ENCODE measurements around the gene LOC128125822.

LOC128125822 gene

GRCh38 chr6:63533026-63533425 is 39.3 kb upstream of the LOC128125822 start:
- H3K36me3 Mint-ChIP-seq (ENCODE audit: low read depth), result no peaks in the 10 kb centered on the region
- H3K4me1 Mint-ChIP-seq, result peaks cover 6% of the 10 kb centered on the region
- no peak overlapping the region for H3K4me3 Mint-ChIP-seq
- no peak overlapping the region for H3K27ac Mint-ChIP-seq
- H3K4me1 ChIP-seq (ENCODE audit: control insufficient read depth, insufficient read depth, low read length), result no peaks in the 10 kb centered on the region
- H3K9me3 Mint-ChIP-seq, result no peaks in the 10 kb centered on the region
- 79 to 88% methylated on average over 1 to 3 of the region's 3 CpGs for WGBS, 2 experiments (ENCODE audit: insufficient coverage in 1 of 2, insufficient read length in 1 of 2)
- H3K27me3 ChIP-seq (ENCODE audit: control insufficient read depth, insufficient read depth, low read length, poor library complexity, severe bottlenecking), result peaks cover 98% of the 10 kb centered on the region
- no peak for DNase-seq
- TF ChIP-seq, protein P1, sequence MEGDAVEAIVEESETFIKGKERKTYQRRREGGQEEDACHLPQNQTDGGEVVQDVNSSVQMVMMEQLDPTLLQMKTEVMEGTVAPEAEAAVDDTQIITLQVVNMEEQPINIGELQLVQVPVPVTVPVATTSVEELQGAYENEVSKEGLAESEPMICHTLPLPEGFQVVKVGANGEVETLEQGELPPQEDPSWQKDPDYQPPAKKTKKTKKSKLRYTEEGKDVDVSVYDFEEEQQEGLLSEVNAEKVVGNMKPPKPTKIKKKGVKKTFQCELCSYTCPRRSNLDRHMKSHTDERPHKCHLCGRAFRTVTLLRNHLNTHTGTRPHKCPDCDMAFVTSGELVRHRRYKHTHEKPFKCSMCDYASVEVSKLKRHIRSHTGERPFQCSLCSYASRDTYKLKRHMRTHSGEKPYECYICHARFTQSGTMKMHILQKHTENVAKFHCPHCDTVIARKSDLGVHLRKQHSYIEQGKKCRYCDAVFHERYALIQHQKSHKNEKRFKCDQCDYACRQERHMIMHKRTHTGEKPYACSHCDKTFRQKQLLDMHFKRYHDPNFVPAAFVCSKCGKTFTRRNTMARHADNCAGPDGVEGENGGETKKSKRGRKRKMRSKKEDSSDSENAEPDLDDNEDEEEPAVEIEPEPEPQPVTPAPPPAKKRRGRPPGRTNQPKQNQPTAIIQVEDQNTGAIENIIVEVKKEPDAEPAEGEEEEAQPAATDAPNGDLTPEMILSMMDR (conservative IDR thresholded peaks at IDR 0.05), result no peak
- H3K27me3 Mint-ChIP-seq (ENCODE audit: insufficient read depth), result peaks cover 95% of the 10 kb centered on the region
- no peaks in the 10 kb centered on the region for H3K36me3 ChIP-seq (ENCODE audit: control insufficient read depth, insufficient read depth, low read length)
- H3K9ac ChIP-seq (ENCODE audit: extremely low read depth, low read length, poor library complexity, severe bottlenecking), result no peak overlapping the region
- no peak overlapping the region for H3K27ac ChIP-seq (ENCODE audit: low read depth, low read length)
- no peak overlapping the region for H3K4me3 ChIP-seq (ENCODE audit: low read length)
- no peaks in the 10 kb centered on the region for H3K9me3 ChIP-seq (ENCODE audit: control insufficient read depth, low read length)

GRCh38 chr6:63533952-63534351 is 38.3 kb upstream of the LOC128125822 start:
- H3K27ac ChIP-seq (ENCODE audit: low read depth, low read length), result no peak overlapping the region
- WGBS, 2 experiments (ENCODE audit: insufficient coverage in 1 of 2, insufficient read length in 1 of 2), result 90 to 100% methylated on average over 2 to 4 of the region's 4 CpGs
- Mint-ChIP-seq H3K4me1 (peaks cover 6% of the 10 kb centered on the region), H3K27ac (no peak overlapping the region), H3K4me3 (no peak overlapping the region), H3K27me3 (ENCODE audit: insufficient read depth) (peaks cover 96% of the 10 kb centered on the region), H3K36me3 (ENCODE audit: low read depth) (no peaks in the 10 kb centered on the region), H3K9me3 (no peaks in the 10 kb centered on the region)
- TF ChIP-seq, protein P1 (conservative IDR thresholded peaks at IDR 0.05), result no peak
- H3K4me1 ChIP-seq (ENCODE audit: control insufficient read depth, insufficient read depth, low read length), result no peaks in the 10 kb centered on the region
- H3K36me3 ChIP-seq (ENCODE audit: control insufficient read depth, insufficient read depth, low read length), result no peaks in the 10 kb centered on the region
- H3K9ac ChIP-seq (ENCODE audit: extremely low read depth, low read length, poor library complexity, severe bottlenecking), result no peak overlapping the region
- DNase-seq, result no peak
- H3K27me3 ChIP-seq (ENCODE audit: control insufficient read depth, insufficient read depth, low read length, poor library complexity, severe bottlenecking), result peaks cover 99% of the 10 kb centered on the region
- no peaks in the 10 kb centered on the region for H3K9me3 ChIP-seq (ENCODE audit: control insufficient read depth, low read length)
- H3K4me3 ChIP-seq (ENCODE audit: low read length), result no peak overlapping the region

DNA sequence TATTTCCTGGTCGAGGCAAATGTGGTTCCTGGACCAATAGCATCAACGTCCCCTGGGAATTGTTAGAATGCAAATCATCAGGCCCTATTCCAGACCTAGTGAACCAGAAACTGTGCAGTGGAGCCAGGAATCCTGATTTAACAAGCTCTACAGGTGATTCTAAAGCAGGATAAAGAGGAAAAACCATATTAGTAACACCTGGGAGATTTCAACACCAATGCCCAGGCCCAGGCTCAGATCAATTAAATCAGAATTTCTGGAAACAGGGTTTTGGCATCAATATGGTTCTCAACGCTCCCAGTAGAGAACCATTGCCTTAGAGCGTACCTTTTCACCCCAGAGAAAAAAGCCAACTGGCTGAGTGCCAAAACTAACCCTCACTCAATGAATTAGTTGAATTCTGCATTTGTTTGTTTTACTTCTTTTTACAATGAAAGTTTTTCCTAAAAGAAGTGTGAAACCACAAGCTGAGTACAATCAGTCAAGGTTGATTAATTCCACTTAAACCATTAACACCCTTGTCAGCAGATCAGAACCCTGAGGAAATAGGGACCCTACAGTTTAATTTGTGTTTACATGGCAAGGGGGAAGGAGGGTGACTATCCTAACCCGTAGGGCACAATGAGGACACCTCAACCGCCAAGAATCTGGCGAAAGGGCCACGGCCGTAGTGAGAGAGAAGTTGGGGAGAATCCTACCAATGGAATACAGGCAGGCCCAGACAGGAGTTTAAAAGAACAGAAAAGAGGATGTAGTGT is 34.9 kb upstream of the LOC128125822 start:
- Histone ChIP-seq H3K4me1 (ENCODE audit: control insufficient read depth, insufficient read depth, low read length) (no peaks in the 10 kb centered on the region), H3K27ac (ENCODE audit: low read depth, low read length) (no peak overlapping the region), H3K9me3 (ENCODE audit: control insufficient read depth, low read length) (no peaks in the 10 kb centered on the region), H3K36me3 (ENCODE audit: control insufficient read depth, insufficient read depth, low read length) (no peaks in the 10 kb centered on the region), H3K4me3 (ENCODE audit: low read length) (no peak overlapping the region), H3K9ac (ENCODE audit: extremely low read depth, low read length, poor library complexity, severe bottlenecking) (no peak overlapping the region), H3K27me3 (ENCODE audit: control insufficient read depth, insufficient read depth, low read length, poor library complexity, severe bottlenecking) (peaks cover 100% of the 10 kb centered on the region)
- TF ChIP-seq, protein P1 (conservative IDR thresholded peaks at IDR 0.05), result no peak
- H3K9me3 Mint-ChIP-seq, result no peaks in the 10 kb centered on the region
- no peak overlapping the region for H3K27ac Mint-ChIP-seq
- H3K4me3 Mint-ChIP-seq, result no peak overlapping the region
- DNase-seq, result peak; percentile 72
- 19 to 37% methylated on average over 6 to 9 of the region's 9 CpGs for WGBS, 2 experiments (ENCODE audit: insufficient coverage in 1 of 2, insufficient read length in 1 of 2)
- H3K36me3 Mint-ChIP-seq (ENCODE audit: low read depth), result no peaks in the 10 kb centered on the region
- peaks cover 6% of the 10 kb centered on the region for H3K4me1 Mint-ChIP-seq
- H3K27me3 Mint-ChIP-seq (ENCODE audit: insufficient read depth), result peaks cover 97% of the 10 kb centered on the region
